Endothelial cell (in vitro differentiated cells): ENCODE measurements around the gene SGMS1. TPM values are rescaled to one million over a fixed set of nuclear protein-coding genes. Genes with fewer than 3 reads are reported as not detected.
"Not testable (repeated sequence)": the region's sequence is repeated elsewhere in the genome, so short reads cannot be mapped to it uniquely, and the experiment has no call there.

ENCODE experiments used
- DNase-seq: peaks from one replicate; pipeline ENCODE4 v3.0.0; 2021; ENCODE audit warnings: low spot score
- H3K27ac Mint-ChIP-seq: one replicate; pipeline ENCODE4 v1.8.0; 2021; ENCODE audit warnings: mixed read lengths, inconsistent platforms; ENCODE audit not compliant: unreplicated experiment
- H3K27me3 Mint-ChIP-seq: one replicate; pipeline ENCODE4 v1.8.0; 2021; ENCODE audit warnings: mild to moderate bottlenecking, moderate library complexity, mixed read lengths, inconsistent platforms; ENCODE audit not compliant: unreplicated experiment
- H3K36me3 Mint-ChIP-seq: one replicate; pipeline ENCODE4 v1.8.0; 2021; ENCODE audit warnings: mild to moderate bottlenecking, low read depth, mixed read lengths, inconsistent platforms; ENCODE audit not compliant: unreplicated experiment
- H3K4me1 Mint-ChIP-seq: one replicate; pipeline ENCODE4 v1.8.0; 2021; ENCODE audit warnings: mild to moderate bottlenecking, mixed read lengths, inconsistent platforms; ENCODE audit not compliant: unreplicated experiment
- H3K4me3 Mint-ChIP-seq: one replicate; pipeline ENCODE4 v1.8.0; 2021; ENCODE audit warnings: mild to moderate bottlenecking, mixed read lengths, inconsistent platforms; ENCODE audit not compliant: unreplicated experiment
- H3K9me3 Mint-ChIP-seq: one replicate; pipeline ENCODE4 v1.8.0; 2021; ENCODE audit warnings: mixed read lengths, inconsistent platforms; ENCODE audit not compliant: unreplicated experiment
- total RNA-seq: library from RNA; stranded (reverse); fragmentation: NEBNext Ultra II Directional; extraction: Animal tissue kit (Norgen Biotek cat#: 25700); gene quantifications from one replicate; pipeline ENCODE4 v1.2.1, GENCODE V29; 2021; ENCODE audit not compliant: unreplicated experiment
- TF ChIP-seq, protein P1 (sequence below): fragments of 200-600 bp; sonication (generic); IDR thresholded peaks from one replicate; pipeline ENCODE4 v1.5.0; 2021; ENCODE audit warnings: antibody characterized with exemption; ENCODE audit not compliant: unreplicated experiment

SGMS1 gene
- total RNA-seq, 1 donor from 2014 or later = 12.4 TPM

DNA sequence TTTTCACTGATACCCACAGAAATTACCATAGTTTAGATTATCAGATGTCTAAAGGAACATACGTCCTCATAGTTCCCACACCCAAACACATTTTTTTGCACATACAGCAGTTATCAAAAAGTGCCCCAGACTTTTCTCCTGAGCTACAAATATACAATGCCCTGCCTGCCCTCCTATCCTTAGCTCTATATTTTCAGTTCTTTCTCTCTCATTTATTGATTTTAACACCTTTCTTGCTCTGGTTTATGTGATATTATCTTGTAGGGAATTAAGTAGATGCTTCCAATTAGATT, 25.1 kb upstream of the SGMS1 start:
- TF ChIP-seq, protein P1, sequence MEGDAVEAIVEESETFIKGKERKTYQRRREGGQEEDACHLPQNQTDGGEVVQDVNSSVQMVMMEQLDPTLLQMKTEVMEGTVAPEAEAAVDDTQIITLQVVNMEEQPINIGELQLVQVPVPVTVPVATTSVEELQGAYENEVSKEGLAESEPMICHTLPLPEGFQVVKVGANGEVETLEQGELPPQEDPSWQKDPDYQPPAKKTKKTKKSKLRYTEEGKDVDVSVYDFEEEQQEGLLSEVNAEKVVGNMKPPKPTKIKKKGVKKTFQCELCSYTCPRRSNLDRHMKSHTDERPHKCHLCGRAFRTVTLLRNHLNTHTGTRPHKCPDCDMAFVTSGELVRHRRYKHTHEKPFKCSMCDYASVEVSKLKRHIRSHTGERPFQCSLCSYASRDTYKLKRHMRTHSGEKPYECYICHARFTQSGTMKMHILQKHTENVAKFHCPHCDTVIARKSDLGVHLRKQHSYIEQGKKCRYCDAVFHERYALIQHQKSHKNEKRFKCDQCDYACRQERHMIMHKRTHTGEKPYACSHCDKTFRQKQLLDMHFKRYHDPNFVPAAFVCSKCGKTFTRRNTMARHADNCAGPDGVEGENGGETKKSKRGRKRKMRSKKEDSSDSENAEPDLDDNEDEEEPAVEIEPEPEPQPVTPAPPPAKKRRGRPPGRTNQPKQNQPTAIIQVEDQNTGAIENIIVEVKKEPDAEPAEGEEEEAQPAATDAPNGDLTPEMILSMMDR = no peak
- H3K27me3 Mint-ChIP-seq = peaks cover 3% of the 10 kb centered on the region

DNA sequence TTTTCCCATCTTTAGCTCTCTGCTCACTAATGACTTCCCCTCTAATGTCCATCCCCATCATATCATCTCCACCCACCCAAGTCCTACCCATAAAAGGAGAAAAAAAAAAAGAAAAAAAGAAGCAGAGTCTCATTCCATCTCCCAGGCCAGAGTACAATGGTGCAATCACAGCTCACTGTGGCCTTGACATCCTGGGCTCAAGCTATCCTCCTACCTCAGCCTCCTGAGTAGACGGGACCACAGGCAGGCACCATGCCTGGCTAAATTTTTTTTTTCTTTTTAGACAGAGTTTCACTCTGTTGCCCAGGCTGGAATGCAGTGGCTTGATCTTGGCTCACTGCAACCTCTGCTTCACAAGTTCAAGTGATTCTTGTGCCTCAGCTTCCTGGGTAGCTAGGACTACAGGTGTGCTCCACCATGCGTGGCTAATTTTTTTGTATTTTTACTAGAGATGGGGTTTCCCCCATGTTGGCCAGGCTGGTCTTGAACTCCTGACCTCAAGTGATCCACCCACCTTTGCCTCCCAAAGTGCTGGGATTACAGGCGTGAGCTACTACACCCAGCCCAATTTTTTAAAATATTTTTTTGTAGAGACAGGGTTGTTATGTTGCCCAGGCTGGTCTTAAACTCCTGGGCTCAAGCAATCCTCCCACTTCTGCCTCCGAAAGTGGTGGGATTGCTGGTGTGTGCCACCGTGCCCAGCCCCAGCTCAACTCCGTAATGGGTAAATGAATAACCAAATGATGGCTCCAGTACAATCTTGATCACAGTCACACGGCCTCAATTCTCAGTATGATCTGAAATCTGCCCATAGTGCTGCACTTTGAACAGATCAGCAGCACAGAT, 24.6 kb upstream of the SGMS1 start:
- Mint-ChIP-seq H3K27ac (no peak overlapping the region), H3K4me3 (no peak overlapping the region), H3K9me3 (no peaks in the 10 kb centered on the region), H3K27me3 (peaks cover 3% of the 10 kb centered on the region), H3K4me1 (peaks cover 13% of the 10 kb centered on the region), H3K36me3 (no peaks in the 10 kb centered on the region)
- DNase-seq = no peak
- TF ChIP-seq, protein P1 = no peak

More for the DNA sequence above, 25.1 kb upstream of the SGMS1 start:
- Mint-ChIP-seq H3K4me1 (peaks cover 18% of the 10 kb centered on the region), H3K9me3 (no peaks in the 10 kb centered on the region), H3K4me3 (no peak overlapping the region), H3K36me3 (no peaks in the 10 kb centered on the region), H3K27ac (no peak overlapping the region)
- DNase-seq = no peak

DNA sequence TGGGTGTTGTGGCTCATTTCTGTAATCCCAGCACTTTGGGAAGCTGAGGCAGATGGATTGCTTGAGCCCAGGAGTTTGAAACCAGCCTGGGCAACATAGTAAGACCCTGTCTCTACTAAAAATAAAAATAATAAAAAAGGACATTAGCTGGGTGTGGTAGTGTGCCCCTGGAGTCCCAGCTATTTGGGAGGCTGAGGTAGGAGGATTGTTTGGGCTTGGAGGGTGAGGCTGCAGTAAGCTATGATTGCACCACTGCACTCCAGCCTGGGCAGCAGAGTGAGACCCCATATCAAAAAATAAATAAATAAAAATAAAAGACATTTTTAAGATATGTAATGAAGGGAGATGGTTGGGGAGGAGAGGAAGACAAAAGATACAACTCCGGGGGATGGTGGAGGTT, 23.6 kb upstream of the SGMS1 start:
- not testable (repeated sequence) for H3K9me3 Mint-ChIP-seq

DNA sequence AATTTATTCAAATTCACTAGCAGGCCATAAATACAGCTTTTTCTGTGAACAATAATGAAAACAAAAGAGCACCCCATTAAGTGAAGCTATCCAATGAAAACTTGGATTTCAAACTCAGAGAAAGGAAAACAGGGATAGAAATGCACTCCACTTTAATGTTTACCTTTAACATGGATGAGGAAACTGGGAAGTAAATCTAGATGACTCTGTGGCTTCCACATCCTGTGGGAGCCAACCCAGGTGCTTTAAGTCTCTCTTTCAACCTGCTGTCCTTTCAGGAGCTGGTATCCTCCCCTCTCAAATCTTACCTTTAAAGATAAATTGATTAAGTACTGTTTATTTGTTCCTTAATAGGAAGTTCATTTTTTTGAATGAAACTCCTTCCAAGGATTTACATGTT, 21.5 kb upstream of the SGMS1 start:
- no peak overlapping the region for H3K27ac Mint-ChIP-seq
- no peak for DNase-seq
- peaks cover 2% of the 10 kb centered on the region for H3K27me3 Mint-ChIP-seq

More for the DNA sequence above, 23.6 kb upstream of the SGMS1 start:
- not testable (repeated sequence) for H3K27ac Mint-ChIP-seq, H3K4me1 Mint-ChIP-seq, H3K4me3 Mint-ChIP-seq, H3K36me3 Mint-ChIP-seq, DNase-seq, H3K27me3 Mint-ChIP-seq

DNA sequence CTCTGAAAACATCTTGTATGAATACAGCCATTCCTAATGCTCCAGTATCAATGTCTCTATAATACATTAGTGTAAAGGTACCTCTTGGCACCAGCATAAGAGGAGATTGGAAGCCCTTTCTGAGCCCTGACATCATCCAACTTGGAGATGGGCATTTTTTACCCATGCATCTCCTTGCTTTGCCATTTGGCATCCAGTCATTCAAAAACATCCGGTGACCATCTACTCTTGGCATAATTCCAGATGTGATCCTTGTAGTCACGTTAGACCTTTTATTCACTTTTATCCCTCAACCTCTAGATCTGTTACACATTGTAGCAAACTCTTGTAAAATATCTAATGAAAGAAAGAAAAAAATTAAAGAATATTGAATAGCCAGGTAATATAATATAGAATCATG, 17.9 kb upstream of the SGMS1 start:
- H3K27me3 Mint-ChIP-seq = no peaks in the 10 kb centered on the region
- H3K4me3 Mint-ChIP-seq = no peak overlapping the region
- H3K4me1 Mint-ChIP-seq = peaks cover 2% of the 10 kb centered on the region
- TF ChIP-seq, protein P1 = no peak
- H3K36me3 Mint-ChIP-seq = no peaks in the 10 kb centered on the region
- H3K9me3 Mint-ChIP-seq = no peaks in the 10 kb centered on the region
- DNase-seq = no peak
- no peak overlapping the region for H3K27ac Mint-ChIP-seq

More for the DNA sequence above, 21.5 kb upstream of the SGMS1 start:
- H3K9me3 Mint-ChIP-seq = no peaks in the 10 kb centered on the region
- peaks cover 2% of the 10 kb centered on the region for H3K4me1 Mint-ChIP-seq
- TF ChIP-seq, protein P1 = no peak
- H3K4me3 Mint-ChIP-seq = no peak overlapping the region
- no peaks in the 10 kb centered on the region for H3K36me3 Mint-ChIP-seq
